HG02642 (cell line): ENCODE data around the gene CCDC182.

ENCODE experiments used
- ATAC-seq: cut with Tn5 transposase; IDR thresholded peaks from one replicate; pipeline ENCODE4 v1.9.1; 2021; ENCODE audit warnings: mild to moderate bottlenecking; ENCODE audit not compliant: unreplicated experiment, poor library complexity

The CCDC182 gene

GRCh38 chr17:57758654-57759053 is 13.6 kb upstream of the CCDC182 start:
- no peak for ATAC-seq

GRCh38 chr17:57757735-57758134 is 12.6 kb upstream of the CCDC182 start:
- no peak for ATAC-seq

- ATAC-seq: no peak
Measured at GRCh38 chr17:57756951-57757350, 11.9 kb upstream of the CCDC182 start.

GRCh38 chr17:57755480-57756070 is 10.5 kb upstream of the CCDC182 start:
- no peak for ATAC-seq

GRCh38 chr17:57752031-57752905 is 7.2 kb upstream of the CCDC182 start:
- ATAC-seq: no peak

- no peak for ATAC-seq
Measured at GRCh38 chr17:57751348-57751971, 6.4 kb upstream of the CCDC182 start.

- no peak for ATAC-seq
Measured at GRCh38 chr17:57750895-57751294, 5.8 kb upstream of the CCDC182 start.

- ATAC-seq: no peak
Measured at GRCh38 chr17:57750109-57750871, 5.2 kb upstream of the CCDC182 start.

- no peak for ATAC-seq
Measured at GRCh38 chr17:57749701-57750100, 4.6 kb upstream of the CCDC182 start.

- ATAC-seq: no peak
Measured at GRCh38 chr17:57747221-57748017, 2.3 kb upstream of the CCDC182 start.

GRCh38 chr17:57746221-57746620 is 1.1 kb upstream of the CCDC182 start:
- ATAC-seq: no peak

GRCh38 chr17:57744195-57745170 is 616 bp downstream of the CCDC182 start:
- no peak for ATAC-seq

- no peak for ATAC-seq
Measured at GRCh38 chr17:57740235-57740528, 4.9 kb downstream of the CCDC182 start.

GRCh38 chr17:57739402-57740234 is 5.5 kb downstream of the CCDC182 start:
- peak; percentile 56 for ATAC-seq

GRCh38 chr17:57737450-57737849 is 7.6 kb downstream of the CCDC182 start:
- no peak for ATAC-seq

GRCh38 chr17:57735707-57736106 is 9.4 kb downstream of the CCDC182 start:
- ATAC-seq: no peak

GRCh38 chr17:57735230-57735629 is 9.9 kb downstream of the CCDC182 start:
- no peak for ATAC-seq

- ATAC-seq: no peak
Measured at GRCh38 chr17:57733085-57733484, 12.0 kb downstream of the CCDC182 start.
